Esophagus squamous epithelium (tissue), 4 donors: ENCODE data around the gene MBNL2.

Experiments
- POLR2A ChIP-seq, 4 donors: fragments of 450-650 bp; IDR thresholded peaks; one replicate each; pipeline ENCODE4 v1.6.1; 2017; ENCODE audit warnings: antibody characterized with exemption in 4 of 4, mild to moderate bottlenecking in 4 of 4, moderate library complexity in 3 of 4
- TF ChIP-seq, protein P1 (sequence below), 6 experiments: fragments of 450-650 bp in 4 of 6; fragments of 200-600 bp in 2 of 6; sonication (generic) in 2 of 6; IDR thresholded peaks; one replicate each; pipeline ENCODE4 v1.5.1; 2016 to 2019; ENCODE audit warnings: antibody characterized with exemption in 6 of 6, mild to moderate bottlenecking in 4 of 6, moderate library complexity in 4 of 6

GRCh38 chr13:97302611-97303010, 80.5 kb downstream of the MBNL2 start:
- TF ChIP-seq, protein P1, sequence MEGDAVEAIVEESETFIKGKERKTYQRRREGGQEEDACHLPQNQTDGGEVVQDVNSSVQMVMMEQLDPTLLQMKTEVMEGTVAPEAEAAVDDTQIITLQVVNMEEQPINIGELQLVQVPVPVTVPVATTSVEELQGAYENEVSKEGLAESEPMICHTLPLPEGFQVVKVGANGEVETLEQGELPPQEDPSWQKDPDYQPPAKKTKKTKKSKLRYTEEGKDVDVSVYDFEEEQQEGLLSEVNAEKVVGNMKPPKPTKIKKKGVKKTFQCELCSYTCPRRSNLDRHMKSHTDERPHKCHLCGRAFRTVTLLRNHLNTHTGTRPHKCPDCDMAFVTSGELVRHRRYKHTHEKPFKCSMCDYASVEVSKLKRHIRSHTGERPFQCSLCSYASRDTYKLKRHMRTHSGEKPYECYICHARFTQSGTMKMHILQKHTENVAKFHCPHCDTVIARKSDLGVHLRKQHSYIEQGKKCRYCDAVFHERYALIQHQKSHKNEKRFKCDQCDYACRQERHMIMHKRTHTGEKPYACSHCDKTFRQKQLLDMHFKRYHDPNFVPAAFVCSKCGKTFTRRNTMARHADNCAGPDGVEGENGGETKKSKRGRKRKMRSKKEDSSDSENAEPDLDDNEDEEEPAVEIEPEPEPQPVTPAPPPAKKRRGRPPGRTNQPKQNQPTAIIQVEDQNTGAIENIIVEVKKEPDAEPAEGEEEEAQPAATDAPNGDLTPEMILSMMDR (IDR thresholded peaks at IDR 0.05), result no peak
- no peak for TF ChIP-seq POLR2A (IDR thresholded peaks at IDR 0.05)
